HG03575 (cell line): ENCODE results near the gene HADHA.
"Not testable (repeated sequence)": the region's sequence is repeated elsewhere in the genome, so short reads cannot be mapped to it uniquely, and the experiment has no call there.

ENCODE experiments used
- ATAC-seq: cut with Tn5 transposase; IDR thresholded peaks from one replicate; pipeline ENCODE4 v1.9.1; 2021; ENCODE audit not compliant: unreplicated experiment, insufficient number of reproducible peaks, low FRiP score; ENCODE audit errors: extremely low read depth

The HADHA gene

DNA sequence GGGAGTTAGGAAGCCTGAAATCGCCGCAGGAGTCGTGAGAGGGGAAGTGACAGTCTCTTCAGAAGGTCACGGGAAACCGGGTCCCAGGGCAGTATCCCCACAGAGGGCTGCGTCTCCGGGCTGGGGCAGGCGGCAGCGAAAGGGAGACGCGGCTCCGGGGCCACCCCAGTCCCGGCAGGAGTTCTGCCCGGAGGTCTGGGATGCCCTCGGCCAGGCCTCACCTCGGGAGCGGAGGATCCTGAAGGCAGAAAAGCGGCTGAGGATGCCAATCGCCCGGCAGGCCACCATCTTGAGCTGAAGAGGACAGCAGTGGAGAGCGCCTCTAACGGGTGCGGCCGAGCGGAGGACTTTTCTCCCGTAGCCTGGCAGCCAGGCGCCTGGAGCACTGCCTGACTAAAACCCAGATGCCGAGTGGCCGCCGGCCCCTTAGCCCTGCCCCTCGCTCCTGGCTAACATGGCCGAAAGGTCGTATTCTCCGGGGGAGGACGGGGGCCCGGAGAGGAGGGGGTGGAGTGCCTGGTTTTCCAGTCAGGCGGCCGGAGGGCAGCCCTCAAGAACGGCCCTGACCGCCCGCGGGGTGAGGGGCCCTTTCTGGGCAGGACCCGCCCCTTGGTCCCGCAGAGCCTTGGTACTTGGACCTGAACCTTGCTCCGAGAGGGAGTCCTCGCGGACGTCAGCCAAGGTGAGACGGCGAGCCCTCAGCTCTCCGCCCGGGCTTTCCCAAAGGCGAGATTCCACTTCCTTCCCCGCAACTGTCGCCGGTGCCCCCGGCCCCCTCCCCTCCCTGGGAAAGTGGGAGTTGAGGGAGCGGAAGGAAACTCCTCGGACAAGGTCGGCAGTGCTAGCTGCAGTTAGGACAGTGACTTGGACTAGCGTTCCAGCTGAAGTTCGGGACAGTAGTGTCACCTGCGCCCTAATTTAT, at the start of gene HADHA, which contains the start of gene HADHB:
TSS of gene HADHA (minus strand) at position 324 of the 922 bp plus-strand sequence. CDS start at position 288, 36 bp downstream.
TSS of gene HADHB (plus strand) at position 631 of the 922 bp plus-strand sequence. CDS start 9,316 bp downstream, outside the sequence.
- ATAC-seq = no peak

DNA sequence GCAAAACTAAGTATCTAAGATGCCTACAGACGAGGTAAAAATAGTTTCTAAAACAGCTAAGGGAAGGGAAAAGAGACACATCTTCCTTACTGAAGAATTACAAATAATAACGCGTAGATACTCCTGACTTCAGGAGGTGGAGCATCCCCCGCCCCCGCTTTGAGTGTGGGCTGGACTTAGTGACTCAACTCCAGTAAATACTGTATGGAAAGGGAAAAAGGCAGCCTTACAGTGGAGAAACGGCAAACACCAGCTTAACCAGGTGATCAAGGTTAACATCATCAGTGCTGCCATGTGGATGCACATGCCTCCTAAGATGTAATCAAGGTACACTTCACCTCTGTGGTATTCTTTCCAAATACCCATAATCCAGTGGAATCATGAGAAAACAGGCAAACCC, 48.2 kb upstream of the HADHA start:
- no peak for ATAC-seq

DNA sequence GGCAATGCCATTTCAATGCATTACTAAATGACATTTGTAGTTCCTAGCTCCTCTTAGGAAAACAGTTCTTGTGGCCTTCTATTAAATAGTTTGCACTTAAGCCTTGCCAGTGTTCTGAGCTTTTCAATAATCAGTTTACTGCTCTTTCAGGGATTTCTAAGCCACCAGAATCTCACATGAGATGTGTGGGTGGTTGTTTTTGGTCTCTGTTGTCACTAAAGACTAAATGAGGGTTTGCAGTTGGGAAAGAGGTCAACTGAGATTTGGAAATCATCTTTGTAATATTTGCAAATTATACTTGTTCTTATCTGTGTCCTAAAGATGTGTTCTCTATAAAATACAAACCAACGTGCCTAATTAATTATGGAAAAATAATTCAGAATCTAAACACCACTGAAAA, 45.6 kb upstream of the HADHA start:
- no peak for ATAC-seq

DNA sequence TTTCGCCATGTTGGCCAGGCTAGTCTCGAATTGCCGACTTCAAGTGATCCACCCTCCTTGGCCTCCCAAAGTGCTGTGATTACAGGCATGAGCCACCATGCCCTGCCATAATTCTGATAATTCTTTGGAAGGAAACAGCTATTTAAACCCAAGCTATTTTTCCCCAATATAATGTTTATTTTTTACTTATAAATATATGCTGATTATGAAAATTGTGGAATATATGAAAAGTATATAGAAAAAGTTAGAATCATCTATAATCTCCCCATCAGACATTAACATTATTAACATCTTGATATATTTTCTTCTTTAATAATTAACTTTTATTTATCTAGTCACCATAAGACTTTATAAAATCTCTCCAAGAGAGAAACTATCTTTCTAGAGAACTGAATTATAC, 41.5 kb upstream of the HADHA start:
- ATAC-seq = no peak

DNA sequence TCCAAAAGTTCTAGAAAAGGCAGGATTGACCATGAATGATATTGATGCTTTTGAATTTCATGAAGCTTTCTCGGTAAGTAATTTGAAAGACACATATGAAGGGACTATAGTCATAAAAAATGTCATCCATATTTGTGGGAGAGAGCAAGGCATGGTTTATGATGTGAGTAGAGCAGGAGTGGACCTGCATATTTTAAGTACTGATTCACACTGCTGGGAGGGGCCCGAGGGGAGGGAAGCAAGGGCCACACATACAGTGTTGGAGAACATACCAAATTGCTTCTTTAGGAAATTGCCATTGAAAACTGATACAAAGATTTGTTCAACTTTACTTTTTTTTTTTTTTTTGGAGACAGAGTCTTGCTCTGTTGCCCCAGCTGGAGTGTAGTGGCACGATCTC, 39.7 kb upstream of the HADHA start:
- no peak for ATAC-seq

DNA sequence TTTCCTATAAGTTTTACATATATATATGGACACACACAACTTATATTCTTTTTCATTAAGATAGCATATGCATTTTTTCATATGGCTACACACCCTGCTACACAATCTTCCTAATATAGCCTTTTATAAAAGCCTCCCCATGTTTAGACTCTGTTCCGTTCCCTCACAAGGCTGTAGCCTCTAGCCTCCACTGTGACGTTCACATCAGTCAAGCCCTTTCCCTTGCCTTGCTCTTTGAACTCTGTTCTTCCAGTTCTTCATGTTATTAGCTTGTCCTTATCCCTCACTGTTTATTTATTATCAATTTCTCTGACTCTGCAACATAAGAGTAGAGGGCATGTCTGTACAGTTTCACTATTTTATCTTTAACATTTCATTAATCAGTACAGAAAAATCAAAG, 39.2 kb upstream of the HADHA start:
- no peak for ATAC-seq

DNA sequence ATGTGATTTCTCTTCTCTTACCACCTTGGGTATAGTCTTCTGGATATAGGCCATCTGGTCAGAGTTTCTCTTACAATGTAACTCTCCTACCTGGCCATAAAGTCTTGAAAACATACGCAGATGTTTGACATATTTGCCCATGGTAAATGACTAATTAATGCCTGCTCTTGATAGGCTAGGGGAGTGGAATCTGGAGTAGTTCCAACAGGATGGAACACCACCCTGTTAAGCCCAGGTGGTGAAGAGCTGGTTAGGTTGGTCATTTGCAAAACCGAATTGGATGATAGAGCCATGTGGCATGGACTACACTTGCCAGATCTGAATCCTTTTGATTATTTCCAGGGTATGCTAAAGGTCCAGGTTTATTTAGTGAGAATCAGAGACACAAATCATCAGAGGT, 36.8 kb upstream of the HADHA start:
- no peak for ATAC-seq

DNA sequence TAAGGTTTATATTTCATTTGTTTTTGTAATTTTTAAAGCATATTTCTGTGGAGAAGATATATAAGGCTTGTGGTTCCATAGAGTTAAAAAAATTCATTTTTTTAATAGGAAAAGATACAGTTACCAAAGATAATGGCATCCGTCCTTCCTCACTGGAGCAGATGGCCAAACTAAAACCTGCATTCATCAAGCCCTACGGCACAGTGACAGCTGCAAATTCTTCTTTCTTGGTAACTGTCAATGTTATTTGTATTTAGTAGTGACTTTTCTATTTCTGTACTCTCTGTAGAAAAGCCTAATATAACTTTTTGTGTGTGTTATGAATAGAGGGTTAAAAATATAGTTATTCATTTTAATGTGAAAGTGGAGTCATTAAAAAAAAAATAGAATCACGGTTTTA, 35.5 kb upstream of the HADHA start:
- ATAC-seq = no peak

DNA sequence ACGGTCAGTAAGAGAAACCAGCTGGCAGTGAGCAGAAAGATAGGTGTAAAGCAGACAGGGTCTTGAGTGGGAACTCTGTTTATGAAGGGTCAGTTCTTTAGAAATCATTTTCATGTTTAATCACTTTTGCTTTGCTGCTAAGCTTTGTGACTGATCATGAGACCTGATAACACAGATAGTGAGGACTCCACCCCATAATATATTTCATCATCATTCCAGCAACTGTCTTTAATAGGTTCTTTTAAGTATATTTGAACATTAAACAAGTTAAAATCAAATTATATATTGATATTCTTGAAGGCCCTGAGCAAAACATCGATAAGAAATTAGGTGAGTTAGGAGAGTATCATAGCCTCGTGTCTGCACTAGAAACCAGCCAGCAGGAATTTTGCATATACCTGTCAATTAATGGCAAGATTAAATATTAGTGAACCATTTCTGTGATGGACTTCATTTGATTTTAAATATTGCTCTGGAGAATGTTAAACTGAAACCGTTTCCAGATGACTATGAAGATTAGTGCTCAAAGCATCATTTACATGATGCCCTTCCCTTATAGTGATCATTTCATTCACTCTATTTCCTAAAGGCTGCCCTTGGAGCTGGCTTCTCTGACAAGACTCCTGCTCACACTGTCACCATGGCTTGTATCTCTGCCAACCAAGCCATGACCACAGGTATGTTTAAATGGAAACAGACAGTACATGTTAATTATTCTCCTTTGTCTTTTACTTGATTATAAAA, 32.2 kb upstream of the HADHA start:
- no peak for ATAC-seq

DNA sequence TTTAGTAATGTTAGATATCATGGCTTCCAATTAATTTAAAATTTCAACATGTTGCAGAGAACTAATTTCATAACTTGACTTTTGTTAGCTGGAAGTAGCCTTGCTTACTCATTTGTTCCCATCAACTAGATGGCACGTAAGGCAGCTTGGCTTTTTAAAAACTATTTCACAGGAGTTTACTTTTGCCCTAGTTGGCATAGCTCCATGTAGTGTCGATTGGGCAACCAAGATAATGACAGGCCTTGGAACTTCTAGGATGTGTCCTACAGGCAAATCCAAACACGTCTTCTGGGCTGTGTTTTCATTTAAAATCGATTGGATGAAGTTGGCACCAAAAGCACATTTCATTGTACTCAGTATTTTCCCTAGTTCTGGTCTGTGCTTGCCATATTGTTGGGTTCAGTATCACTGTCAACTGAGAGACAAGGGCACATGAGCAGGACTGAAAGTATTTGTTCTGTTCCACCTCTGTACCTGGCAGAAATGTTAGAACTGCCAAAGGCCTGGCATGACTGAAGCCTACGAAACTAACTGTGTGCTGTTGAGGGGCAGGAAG, 29.7 kb upstream of the HADHA start:
- ATAC-seq = no peak

DNA sequence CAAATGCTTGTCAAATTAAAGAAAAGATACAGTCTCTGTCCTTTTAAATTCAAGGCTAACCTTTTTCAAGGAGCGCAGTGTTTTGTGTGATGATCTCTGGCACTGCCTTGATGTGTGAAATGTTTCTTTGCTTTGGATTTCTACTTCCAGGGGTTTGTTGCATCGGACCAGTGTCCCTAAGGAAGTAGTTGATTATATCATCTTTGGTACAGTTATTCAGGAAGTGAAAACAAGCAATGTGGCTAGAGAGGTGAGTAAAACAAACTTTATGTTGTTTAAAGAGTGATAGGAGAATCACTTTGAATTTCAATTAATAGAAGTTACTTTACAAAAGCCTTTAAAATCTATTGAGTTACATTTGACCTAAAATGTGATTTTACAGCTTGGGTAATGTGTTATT, 29.1 kb upstream of the HADHA start:
- no peak for ATAC-seq

DNA sequence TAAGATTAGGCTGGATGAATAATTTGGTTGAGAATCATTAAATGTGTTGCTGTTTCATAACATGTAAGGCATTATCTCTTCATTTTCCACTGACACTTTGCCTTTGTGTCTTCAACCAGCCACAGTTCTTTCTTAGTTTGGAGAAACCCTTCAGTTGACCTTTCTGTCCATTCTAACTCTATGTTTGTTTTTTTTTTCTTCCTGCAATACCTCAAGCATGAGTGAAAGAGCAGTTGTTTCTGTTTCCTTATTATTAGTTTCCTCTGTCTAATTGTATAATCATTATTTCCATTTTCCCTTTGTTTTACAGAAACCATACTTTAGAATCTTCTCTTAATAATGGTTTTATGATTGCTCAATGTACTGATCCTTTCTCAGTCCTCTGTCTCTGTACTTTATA, 25.9 kb upstream of the HADHA start:
- ATAC-seq = no peak

DNA sequence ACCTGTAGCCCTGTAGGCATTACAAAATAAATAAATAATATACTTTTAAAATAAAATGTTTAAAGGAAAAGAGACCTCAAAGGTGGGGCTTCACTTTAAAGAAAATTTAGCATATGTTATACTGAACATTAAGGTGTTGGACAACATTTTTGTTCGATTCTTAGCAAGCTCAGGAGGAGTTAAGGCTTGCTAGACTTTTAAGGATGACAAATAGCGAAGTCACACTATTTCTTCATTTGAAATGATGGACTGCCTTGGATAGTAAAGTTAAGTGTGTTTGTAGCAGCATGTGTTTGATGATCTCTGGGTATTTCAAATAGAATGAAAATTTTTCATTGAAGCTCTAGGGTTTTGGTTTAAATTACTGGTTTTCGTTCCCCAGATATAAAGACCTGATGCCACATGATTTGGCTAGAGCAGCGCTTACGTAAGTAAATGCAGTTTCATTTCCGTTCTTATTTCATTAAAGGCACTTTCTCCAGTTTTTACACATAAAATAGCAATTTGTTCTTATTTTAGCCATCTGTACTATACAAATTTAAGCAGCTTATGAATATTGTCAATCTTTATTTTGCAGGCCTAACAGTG, 25.2 kb upstream of the HADHA start:
- ATAC-seq = no peak

DNA sequence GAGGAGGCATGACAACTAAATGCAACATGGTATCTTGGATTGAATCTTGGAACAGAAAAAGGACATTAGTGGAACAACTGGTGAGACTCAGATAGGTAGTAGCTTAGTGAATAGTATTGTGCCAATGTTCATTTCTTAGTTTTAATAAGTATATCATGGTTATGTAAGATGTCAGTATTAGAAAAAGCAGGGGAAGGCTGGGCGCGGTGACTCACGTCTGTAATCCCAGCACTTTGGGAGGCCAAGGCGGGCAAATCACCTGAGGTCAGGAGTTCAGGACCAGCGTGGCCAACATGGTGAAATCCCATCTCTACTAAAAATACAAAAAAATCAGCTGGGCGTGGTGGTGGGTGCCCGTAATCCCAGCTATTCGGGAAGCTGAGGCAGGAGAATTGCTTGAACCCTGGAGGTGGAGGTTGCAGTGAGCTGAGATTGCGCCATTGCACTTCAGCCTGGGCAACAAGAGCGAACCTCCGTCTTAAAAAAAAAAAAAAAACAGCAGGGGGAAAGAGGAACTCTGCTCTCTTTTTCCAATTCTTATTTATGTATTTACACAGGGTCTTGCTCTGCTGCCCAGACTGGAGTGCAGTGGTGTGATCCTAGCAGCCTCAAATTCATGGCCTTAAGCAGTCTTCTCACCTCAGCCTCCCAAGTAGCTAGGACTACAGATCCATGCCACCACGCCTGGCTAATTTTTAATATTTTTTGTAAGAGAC, 24.4 kb upstream of the HADHA start:
- not testable (repeated sequence) for ATAC-seq

DNA sequence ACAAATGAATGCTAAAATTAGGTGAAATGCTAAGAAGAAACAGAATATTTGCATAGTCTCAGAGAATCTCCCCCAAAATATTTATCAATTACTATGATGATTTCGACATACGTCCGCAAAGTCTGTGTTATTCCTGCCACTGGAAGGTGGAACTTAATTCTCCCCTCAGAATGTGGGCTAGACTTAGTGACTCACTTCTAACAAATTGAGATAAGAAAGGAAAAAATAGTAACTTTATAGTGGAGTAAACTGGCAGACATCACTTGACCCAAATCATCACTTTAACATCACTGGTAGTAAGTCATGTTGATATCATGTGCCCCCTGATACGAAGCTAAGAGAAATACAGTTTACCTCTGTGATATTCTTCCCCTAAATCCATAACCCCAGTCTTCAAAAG, 23.8 kb upstream of the HADHA start:
- ATAC-seq = no peak

DNA sequence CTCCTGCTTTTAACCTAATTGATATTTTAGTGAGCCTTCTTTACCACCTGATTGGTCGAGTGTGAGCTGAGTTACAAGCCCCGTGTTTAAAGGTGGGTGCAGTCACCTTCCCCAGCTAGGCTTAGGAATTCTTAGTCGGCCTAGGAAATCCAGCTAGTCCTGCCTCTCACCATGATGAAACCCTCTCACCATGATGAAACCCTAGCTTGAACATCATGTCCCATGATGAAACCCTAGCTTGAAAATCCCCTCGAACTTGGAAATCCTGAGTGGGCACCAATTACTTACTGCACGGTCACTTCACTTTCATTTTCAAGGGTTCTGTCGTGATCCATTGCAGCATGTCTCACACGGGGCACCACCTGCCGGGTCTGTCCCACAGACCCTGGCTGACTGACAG, 14.4 kb upstream of the HADHA start:
- ATAC-seq = not testable (repeated sequence)

DNA sequence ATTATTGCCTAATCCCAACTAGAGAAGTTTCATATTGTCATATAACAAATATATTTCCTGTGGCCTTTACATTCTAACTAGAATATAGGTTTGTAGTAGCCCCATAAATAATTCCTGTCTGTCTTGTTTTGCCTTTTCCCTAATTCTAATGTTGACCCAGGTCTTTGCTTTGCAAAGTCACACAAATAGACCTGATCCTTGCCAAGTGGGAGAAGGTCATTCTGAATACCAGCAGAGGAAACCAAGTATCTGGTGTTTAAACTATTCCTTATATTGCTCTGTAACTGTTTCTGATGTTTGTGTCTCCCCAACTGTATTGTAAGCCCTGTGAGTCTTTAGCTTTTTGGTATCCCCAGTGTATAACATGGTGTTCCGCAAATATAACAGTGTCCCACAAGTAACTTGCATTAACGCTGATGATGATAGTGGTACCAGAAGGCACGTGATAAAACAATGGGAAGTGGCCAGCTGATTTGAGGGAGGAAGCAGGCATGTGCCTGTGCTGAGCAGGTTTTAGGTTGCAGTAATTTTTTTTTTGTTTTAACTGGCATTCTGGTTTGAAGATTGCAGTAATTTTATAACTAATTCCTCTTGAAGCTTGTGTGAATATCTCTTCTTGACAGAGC, 11.4 kb upstream of the HADHA start:
- no peak for ATAC-seq

DNA sequence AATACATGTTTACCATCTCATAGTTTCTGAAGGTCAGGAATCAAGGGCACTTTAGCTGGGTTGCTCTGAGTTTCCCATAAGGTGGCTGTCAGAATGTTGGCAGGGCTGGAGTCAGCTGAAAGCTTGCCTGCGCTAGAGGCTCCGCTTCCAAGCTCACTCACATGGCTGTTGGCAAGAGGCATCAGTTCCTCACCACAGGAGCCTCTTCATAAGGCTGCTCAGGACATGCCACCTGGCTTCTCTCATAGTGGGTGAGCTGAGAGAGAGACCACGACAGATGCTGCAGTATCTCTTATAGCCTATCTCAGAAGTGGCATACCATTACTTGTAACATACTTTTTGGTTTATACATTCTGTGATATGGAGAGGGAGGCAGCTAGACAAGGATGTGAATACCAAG, 7.5 kb upstream of the HADHA start:
- no peak for ATAC-seq
